NCI-H1092 treated with DMSO at 0.1 percent for 48 hours (cell line): ENCODE measurements around the gene TBX10.
"Not testable (repeated sequence)": the region's sequence is repeated elsewhere in the genome, so short reads cannot be mapped to it uniquely, and the experiment has no call there.

Experiments used
- DNase-seq: peaks from one replicate; lab custom pipeline; 2025; lab: John Stamatoyannopoulos, UW

TBX10 gene

GRCh38 chr11:67664213-67664585, 24.6 kb upstream of the TBX10 start:
- no peak for DNase-seq

GRCh38 chr11:67663532-67664212, 24.1 kb upstream of the TBX10 start:
- DNase-seq = no peak

GRCh38 chr11:67662835-67663531, 23.4 kb upstream of the TBX10 start:
- DNase-seq = no peak

- no peak for DNase-seq
These were observed 22.7 kb upstream of the TBX10 start for GRCh38 chr11:67662142-67662834.

GRCh38 chr11:67660752-67661151, 21.2 kb upstream of the TBX10 start:
- DNase-seq = not testable (repeated sequence)

- DNase-seq = not testable (repeated sequence)
These were observed 20.1 kb upstream of the TBX10 start for GRCh38 chr11:67659651-67660165.

- no peak for DNase-seq
These were observed 17.7 kb upstream of the TBX10 start for GRCh38 chr11:67657300-67657699.

GRCh38 chr11:67656278-67656922, 16.8 kb upstream of the TBX10 start:
- DNase-seq = no peak

- no peak for DNase-seq
These were observed 14.7 kb upstream of the TBX10 start for GRCh38 chr11:67654225-67654624.

- no peak for DNase-seq
These were observed 13.6 kb upstream of the TBX10 start for GRCh38 chr11:67652965-67653845.

- no peak for DNase-seq
These were observed 12.6 kb upstream of the TBX10 start for GRCh38 chr11:67651976-67652781.

- no peak for DNase-seq
These were observed 10.3 kb upstream of the TBX10 start for GRCh38 chr11:67649634-67650510.

- DNase-seq = no peak
These were observed 9.4 kb upstream of the TBX10 start for GRCh38 chr11:67648796-67649613.

GRCh38 chr11:67648140-67648795, 8.7 kb upstream of the TBX10 start:
- DNase-seq = peak; percentile 24

GRCh38 chr11:67647471-67647870, 7.9 kb upstream of the TBX10 start:
- no peak for DNase-seq

GRCh38 chr11:67646535-67647336, 7.2 kb upstream of the TBX10 start:
- DNase-seq = no peak
